NCI-H2029 (cell line): ENCODE measurements around the gene AMBRA1.

Experiments used
- DNase-seq: peaks from one replicate; lab custom pipeline; 2025; lab: John Stamatoyannopoulos, UW

The AMBRA1 gene

DNA sequence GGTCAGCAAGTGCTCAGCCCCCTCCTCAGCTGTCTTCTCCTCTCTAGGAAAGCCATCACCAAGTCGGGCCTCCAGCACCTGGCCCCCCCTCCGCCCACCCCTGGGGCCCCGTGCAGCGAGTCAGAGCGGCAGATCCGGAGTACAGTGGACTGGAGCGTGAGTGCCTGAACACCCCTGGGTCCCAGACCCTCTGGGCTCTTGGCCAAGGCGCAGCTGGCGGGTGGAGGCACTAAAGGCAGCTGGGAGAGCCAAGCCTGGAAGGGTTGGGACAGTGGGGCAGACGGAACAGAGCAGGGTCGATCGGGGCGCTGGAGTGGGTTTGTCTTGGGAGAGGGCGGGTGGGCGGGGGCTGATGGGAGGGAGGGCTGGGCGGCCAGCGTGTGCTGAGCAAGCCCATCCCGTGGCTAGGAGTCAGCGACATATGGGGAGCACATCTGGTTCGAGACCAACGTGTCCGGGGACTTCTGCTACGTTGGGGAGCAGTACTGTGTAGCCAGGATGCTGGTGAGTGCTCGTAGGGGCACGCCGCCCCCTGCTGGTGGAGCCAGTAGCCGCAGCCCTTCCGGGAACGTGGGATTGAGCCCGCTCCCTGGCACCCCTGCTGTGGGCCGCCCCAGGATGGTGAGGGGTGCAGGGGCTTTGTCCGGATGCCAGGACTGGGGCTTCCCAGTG is 226.4 kb downstream of the AMBRA1 start:
- no peak for DNase-seq

DNA sequence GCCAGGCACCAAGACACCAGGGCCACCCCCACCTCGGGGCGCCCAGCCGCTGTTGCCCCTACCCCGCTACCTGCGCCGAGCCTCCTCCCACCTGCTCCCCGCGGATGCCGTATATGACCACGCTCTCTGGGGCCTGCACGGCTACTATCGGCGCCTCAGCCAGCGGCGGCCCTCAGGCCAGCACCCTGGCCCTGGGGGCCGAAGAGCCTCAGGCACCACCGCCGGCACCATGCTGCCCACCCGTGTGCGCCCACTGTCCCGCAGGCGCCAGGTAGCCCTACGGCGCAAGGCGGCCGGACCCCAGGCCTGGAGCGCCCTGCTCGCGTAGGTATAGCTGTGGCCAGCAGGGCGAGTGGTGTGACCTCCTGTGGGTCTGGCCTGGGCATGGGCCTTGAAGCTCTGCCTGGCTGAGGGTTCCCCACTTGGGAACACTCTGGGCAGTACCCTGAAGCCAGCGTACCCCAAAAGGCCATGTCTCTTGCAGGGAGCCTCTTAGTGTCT is 227.1 kb downstream of the AMBRA1 start:
- DNase-seq, result no peak

DNA sequence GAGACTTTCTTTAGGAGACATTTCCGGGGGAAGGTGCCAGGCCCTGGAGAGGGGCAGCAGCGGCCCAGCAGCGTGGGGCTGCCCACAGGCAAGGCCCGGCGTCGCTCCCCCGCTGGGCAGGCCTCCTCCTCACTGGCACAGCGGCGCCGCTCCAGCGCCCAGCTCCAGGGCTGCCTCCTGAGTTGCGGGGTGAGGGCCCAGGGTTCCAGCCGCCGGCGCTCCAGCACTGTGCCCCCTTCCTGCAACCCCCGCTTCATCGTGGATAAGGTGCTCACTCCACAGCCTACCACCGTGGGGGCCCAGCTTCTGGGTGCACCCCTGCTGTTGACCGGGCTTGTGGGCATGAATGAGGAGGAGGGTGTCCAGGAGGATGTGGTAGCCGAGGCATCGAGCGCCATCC is 227.6 kb downstream of the AMBRA1 start:
- no peak for DNase-seq

DNA sequence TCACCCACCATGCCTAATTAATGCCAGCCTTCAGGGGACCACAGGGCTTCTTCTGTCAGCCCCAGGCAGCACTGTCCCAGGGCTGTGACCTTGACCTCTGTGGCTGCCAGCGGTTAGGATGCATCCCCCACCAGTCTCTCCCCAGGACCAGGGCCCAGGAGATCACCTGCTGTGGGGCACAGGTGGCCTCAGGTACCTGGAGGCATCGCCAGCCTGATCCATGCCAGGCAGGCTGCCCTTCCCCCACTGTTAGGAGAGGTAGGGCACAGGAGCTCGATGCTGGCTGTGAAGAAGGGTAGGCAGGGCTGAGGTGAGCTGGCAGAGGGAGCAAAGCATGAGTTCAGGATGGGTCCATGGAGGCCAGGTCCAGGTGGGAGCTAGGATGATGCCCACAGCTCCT is 229.0 kb downstream of the AMBRA1 start:
- no peak for DNase-seq

DNA sequence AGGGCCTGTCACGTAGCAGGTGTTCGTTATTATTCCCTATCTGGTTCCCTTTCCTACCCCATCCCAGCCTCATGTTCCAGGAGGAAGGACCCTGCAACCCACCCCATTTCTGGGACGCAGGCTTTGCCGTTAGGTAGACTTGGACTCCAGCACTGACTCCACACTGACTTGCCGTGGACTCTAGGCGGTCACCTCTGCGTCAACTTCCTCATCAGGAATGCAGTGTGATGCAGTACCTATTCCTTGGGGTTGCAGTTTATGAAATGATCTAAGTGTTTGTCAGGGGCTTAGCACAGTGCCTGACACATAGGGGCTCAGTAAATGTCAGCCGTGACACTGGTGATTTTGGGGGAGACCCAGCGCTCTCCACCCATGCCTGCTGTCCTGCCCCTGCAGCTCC is 229.8 kb downstream of the AMBRA1 start:
- no peak for DNase-seq

DNA sequence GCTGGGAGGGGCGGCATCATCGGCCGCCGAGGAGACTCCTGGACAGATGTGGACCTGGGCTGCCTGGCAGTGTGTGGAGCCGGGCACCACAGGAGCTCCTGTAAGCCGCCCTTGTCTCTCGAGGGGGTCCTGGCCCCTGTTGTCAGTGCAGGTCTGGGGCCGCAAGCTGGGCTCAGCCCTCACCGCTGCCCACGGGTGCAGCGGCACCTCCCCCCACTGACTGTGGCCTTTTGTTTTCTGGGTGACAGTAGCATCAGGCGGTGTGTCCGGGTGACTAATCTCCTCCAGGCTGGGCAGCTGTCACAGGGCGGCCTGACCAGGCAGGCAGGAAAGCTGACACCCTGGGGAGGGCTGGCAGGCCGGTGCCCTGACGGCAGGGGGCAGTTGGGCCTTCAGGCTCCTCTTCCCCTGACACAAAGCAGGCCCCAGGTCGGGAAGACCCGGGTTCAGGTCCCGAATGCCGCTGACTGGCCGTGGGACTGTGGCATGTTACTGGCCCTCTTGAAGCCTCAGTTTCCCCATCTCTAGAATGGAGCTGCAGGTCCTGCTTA is 230.3 kb downstream of the AMBRA1 start:
- no peak for DNase-seq

DNA sequence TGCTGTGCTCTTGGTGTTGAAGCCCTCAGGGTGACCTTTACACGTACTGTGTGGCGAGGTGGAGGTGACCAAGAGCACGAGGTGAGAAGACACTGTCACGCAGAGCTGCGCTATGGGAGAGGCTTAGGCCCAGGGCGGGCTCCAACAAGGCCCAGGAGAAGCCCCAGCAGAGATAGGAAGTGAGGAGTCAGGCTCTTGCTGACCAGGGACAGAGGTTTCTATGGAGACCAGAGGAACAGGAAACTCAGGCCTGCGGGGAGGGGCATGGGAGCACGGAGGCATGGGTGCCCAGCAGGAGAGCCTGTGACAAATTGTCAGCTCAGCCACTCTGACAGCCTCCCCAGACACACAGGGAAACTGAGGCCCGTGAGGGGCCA is 230.8 kb downstream of the AMBRA1 start:
- DNase-seq, result no peak

DNA sequence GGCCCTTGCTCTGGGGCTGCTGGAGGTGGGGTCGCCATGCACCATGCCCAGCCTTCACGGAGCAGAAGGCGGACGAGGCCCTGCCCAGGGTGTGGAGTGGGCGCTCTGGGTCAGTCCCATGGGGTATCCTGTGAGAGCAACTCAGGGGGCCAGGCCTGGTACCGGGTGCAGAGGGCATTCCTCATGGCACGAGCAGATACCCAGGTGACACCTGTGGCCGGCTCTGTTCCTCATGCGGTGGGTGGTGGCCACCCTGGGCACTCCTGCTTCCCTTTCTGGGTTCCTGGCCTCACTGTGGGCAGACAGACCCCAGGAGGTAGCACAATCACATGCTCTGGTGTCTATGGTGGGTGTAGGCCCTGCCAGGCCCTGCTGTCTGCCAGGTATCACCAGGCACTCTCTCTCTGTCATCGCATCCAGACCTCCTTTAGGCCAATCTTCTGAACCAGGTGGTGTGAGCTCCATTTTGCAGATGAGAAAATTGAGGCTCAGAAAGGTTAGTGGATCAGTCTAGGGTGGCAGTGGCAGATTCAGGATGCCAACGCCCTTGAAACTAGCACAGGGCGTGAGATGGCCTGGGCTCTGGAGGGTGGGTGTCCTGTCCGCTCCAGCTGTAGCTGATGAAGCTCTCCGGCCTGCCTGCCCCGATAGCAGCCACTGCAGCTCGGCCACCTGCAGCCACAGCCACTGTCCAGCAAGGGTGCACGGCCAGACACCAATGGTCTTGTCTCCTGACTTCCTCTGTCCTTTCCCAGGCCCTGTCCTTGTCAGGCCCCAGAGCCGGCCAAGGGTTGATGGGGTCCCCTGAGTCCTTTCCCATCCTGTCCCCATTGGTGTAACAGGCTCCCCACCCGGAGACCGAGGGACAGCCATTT is 231.4 kb downstream of the AMBRA1 start:
- no peak for DNase-seq

DNA sequence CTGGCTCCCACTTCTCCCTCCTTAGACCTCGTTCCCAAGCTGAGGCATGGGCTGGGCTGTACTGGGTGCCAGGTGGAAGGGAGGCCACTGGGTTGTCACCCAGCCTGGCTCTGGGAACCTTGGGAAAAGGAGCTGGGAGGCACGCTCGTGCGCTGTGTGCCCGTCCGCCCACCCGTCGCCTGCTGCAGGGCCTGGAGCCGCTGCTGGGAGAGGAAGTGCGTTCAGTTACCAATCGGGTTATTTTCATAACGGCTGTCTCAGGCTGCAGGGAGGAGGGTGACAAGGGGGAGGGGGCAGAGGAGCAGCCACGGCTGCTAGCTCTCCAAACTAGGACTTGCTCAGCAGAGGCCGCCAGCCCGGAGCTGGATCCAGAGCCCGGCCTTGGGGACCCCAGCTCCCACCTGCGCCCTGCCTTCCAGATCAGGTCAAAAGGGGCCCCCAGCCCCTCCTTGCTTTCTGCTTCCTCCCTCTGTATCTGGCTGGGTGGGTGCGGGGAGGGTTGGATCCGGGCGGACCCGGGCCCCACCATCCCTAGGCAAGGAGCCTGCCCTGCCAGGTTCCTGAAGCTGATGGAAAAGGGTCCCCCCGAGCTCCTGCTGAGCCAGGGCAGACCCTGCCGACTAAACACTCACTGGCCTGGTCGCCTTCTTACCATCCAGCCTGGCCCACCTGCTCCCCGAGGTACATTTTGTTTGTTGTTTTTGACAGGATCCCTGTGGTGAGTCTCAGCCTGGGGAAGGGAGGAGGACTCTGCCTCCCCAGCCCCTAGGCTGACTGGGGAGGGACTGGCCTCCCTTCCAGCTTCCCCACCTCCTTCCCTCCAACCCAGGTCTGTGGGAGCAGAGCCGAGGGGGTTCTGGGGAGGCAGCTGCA is 232.3 kb downstream of the AMBRA1 start:
- no peak for DNase-seq

DNA sequence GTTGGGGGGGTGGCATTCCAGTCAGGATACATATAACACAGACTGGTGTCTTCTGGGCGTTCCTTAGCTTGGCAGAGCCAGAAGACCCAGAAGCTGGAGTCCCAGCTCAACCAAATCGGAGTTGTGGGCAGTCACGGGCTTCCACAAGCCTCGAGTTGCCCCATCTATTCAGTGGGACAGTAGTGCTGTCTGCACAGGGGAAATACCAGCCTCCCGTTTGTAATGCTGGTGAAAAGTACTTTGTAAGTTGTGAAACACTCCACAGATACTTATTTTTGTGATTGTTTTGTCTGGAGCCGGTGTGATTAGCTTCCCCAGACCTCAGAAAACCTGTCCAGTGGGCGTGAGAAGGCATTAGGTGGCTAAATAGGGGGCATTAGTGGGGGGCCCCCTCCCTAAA is 232.9 kb downstream of the AMBRA1 start:
- no peak for DNase-seq

DNA sequence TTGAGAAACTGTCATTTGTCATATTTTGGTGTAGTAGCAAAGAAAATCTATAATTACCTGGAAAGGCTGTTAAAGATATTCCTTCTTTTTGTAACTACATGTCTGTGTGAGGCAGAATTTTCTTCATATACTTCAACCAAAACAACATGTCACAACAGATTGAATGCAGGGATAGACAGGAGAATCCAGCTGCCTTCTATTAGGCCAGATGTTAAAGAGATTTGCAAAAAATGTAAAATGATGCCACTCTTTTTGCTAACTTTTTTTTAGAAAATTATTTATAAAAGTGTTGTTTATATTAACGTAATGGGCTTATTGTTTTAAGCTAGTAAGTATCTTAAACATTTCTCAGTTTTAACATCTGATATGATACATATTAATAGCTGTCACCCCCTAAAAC is 233.9 kb downstream of the AMBRA1 start:
- DNase-seq, result no peak

DNA sequence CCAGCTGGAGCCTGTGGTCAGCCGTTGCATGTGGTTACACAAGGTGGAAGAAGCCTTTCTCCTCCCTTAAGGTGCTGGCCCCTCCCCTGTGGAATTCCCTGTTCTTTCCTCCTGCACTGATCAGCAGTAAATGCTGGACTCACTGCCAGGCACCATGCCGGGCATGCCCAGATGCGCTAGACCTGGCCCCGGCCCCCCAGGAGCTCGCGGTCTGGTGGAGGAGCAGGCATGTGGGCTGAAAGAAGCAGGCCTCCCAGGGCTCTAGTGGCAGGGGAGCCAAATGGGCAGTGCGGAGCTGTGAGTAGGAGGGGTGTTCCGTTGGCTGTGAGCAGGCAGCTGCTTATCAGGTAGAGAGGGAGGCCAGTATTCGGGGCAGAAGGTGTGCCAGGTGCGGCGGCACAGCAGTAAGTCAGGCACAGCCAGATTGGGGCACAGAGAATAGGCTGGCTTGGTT is 236.3 kb downstream of the AMBRA1 start:
- no peak for DNase-seq

DNA sequence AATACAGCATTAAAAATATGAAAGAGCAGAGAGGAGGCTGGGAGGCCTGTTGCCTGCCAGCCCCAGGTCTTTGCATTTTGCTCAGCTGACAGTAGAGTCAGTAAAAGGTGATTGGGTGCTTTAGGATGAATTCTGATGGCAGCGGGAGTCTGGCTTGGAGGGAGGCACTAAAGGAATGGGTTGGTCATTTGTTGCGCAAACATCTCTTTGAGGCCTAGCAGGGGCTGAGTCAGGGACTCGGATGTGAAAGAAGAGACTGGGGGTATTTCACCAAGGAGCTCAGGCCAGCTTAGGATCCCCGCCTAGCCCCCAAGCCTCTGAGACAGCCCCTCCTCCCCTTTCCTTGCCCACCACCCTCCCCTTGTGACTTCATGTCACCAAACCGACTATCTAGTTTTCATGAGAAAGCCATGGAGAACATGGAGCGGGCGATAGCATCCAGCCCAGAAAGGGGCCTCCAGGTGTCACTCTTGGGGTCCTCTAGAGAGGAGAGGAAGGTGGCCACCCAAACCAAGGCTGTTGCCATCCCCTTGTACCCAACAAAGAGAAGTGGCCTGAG is 236.8 kb downstream of the AMBRA1 start:
- DNase-seq, result no peak

DNA sequence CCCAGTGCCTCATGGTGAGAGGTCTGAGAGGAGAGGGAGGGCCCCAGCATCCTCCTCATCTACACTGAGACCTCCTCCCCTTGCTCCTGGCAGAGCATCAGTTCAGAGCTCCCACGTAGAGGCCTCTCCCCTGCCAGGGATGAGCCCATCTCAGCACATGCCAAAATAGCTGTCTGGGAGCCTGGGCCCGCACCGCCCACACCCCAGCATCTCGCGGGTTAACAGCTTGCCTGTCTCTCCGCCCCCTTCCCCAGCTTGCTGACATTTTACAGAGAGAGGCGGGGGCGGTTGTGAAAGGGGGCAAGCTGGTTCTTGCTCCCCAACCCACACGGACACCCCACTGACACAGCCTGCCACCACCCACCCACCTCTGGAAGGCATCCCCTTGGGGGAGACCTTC is 240.1 kb downstream of the AMBRA1 start:
- no peak for DNase-seq

DNA sequence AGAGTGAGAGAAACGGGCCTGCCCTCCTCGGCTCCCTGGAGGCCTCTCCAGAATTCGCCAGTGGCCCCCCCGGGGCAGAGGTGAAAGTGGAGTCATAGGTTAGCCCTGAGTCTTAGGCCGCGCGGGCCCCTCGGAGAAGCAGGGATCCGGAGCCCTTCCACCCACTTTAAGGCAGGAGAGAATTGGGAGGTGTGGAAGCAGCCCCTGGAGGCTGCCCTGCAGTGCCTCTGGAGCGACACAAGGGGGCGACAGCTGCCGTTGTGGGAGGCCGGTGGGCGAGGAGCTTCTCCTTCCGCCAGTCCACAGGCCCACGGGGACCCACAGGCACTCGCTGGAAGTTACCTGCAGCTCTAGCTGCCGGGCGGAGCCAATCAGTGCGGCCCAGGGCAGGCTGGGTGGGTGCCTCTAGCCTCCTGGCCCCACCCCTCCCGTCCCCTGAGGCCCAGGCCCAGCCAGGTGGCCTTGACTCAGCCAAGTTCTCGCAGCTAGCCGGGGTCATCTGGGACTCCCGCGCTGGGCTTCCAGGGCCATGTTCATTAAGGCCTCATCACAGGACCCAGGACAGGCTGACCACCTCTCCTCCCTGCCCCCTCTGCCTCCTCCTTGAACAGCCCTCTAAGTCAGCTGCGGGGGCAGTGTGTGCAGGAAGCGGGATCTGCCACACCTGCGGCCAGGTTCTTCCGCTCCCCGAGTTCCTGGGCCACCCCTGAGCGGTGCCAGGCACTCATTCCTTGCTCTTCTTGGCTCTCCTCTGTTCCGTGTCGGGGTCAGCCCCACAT is 241.6 kb downstream of the AMBRA1 start:
- no peak for DNase-seq

DNA sequence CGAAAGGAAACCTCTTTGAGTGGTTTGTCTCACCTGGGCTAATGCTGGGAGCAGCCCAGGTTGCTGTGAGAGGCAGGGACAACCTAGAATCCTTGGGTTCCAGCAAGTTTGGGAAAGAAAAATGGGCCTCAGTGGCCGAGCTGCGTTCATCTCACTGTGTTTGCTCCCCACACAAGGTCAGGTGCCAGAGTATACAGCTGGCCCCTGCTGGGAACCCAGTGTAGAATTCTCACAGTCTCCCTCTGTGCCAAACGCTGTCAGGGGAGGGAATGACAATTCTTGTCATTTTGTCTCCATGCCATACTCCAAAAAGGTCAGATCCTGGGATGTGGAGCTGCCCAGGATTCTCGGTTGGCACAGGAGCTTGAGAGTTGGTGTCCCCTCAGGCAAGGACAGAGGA is 242.2 kb downstream of the AMBRA1 start:
- DNase-seq, result no peak

DNA sequence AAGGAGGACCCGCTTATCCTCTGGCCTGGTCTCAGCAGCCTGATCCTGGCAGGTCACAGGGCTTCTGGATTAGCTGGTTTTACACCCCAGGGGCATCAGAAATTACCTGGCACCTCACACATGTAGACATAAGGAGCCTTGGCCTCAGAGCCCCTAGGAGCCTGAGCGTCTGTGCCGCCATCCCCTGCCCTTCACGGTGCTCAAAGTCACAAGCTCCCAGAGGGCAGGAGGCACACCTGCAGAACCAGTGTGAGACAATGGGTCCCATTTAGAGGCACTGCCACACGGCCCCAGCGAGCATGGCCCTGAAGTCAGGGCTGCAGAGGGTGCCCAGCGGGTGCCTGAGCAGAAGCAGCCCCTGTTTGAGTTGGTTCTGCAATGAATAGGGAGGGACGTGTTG is 242.7 kb downstream of the AMBRA1 start:
- no peak for DNase-seq

DNA sequence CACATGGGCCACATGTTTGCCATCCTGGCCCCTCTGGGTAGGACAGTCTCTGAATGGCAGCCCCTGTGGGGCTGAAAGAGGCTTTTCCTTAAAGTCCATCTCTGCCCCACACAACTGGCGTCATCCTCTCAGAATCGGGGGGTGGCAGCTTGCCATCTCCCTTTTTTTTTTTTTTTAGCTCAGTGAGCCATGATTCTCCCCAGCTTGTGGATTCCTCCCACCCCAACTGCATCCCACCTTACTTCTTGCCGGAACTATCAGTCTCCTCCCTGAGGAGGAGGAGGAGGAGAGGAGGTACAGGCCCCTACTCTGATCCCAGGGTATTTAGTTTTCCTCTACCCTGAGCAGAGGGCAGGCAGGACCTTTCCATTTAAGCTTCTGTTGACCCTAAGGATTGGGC is 243.1 kb downstream of the AMBRA1 start:
- no peak for DNase-seq

DNA sequence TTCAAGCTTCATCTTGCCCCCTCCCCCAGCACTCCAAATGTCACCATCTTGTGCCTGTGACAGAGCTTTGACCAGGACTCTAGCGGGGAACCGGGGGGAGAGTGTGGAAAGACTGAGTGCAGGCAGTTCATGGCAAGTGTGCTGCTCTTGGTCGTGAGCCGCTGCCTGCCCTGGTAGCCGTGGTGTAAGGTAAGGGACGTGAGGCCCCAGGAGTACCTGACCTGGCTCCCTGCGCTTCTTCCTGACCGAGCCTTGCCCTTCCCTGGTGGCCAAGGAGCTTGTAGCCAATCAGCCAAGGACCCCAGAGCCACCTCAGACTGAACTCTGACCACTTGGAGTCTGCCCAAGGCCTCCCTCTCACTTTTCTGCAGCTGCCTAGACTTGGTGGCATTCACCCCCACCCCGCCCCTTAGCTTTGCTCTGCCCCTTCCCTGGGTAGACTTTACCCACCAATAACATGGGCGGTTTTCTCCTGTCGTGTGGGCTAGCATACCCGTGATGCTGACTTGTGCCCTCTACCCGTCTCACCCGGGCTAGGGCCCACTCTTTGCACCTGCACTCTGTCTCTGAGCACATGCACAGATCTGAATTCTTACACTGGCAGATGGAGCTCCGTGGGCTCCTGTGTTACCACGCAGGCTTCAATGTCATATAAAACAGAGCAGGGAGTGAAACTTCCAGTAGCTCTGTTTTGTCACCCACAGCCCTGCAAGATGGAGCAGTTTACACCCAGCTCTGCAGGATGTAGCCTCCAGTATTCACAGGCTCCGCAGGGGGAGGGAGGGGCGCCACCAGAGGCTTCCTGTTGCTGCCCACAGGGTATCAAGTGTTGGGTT is 245.0 kb downstream of the AMBRA1 start:
- no peak for DNase-seq
